Fibroblast of lung (primary cell): ENCODE data around the gene GALNT18. TPM values are rescaled to one million over a fixed set of nuclear protein-coding genes. Genes with fewer than 3 reads are reported as not detected.

Experiments used
- DNase-seq, 2 donors: peaks; one replicate each; pipeline versions ENCODE4 v3.0.0 to v3.0.0-alpha.2; 2010; ENCODE audit warnings: low read depth in 2 of 2
- H2AFZ ChIP-seq: 2 replicates; pipeline ENCODE4 v1.5.1; 2012; ENCODE audit warnings: low read length, control low read depth, inconsistent platforms
- H3K27ac ChIP-seq: 2 replicates; pipeline ENCODE4 v1.5.1; 2011; ENCODE audit warnings: low read length, control low read depth; ENCODE audit not compliant: insufficient read depth
- H3K27me3 ChIP-seq: 2 replicates; pipeline ENCODE4 v1.5.1; 2011; ENCODE audit warnings: mild to moderate bottlenecking, low read length; ENCODE audit not compliant: control insufficient read depth, insufficient read depth
- H3K36me3 ChIP-seq: 2 replicates; pipeline ENCODE4 v1.5.1; 2011; ENCODE audit warnings: low read length; ENCODE audit not compliant: control insufficient read depth, insufficient read depth
- H3K4me1 ChIP-seq: 2 replicates; pipeline ENCODE4 v1.5.1; 2011; ENCODE audit warnings: low read length; ENCODE audit not compliant: control insufficient read depth, insufficient read depth; ENCODE audit errors: extremely low read depth
- H3K4me2 ChIP-seq: 2 replicates; pipeline ENCODE4 v1.5.1; 2011; ENCODE audit warnings: low read length, control low read depth; ENCODE audit not compliant: insufficient read depth; ENCODE audit errors: extremely low read depth
- H3K4me3 ChIP-seq, 4 experiments: fragments of 200-600 bp in 1 of 4; sonication (generic) in 1 of 4; replicated peaks in 1 of 4; 2 replicates each; pipeline ENCODE4 v1.5.1; 2011 to 2016; ENCODE audit warnings: low read length in 4 of 4, low read depth in 3 of 4, mild to moderate bottlenecking in 3 of 4, control low read depth in 2 of 4, inconsistent platforms in 1 of 4, mixed read lengths in 1 of 4; ENCODE audit not compliant: insufficient read depth in 1 of 4; ENCODE audit errors: control extremely low read depth in 1 of 4
- H3K79me2 ChIP-seq: 2 replicates; pipeline ENCODE4 v1.5.1; 2012; ENCODE audit warnings: mild to moderate bottlenecking, low read length, inconsistent platforms; ENCODE audit not compliant: control insufficient read depth, insufficient read depth
- H3K9ac ChIP-seq: 2 replicates; pipeline ENCODE4 v1.5.1; 2011; ENCODE audit warnings: mild to moderate bottlenecking, low read length, control low read depth; ENCODE audit not compliant: insufficient read depth
- H3K9me3 ChIP-seq: 2 replicates; pipeline ENCODE4 v1.5.1; 2012; ENCODE audit warnings: low read depth, low read length; ENCODE audit not compliant: control insufficient read depth, insufficient read depth
- H4K20me1 ChIP-seq: 2 replicates; pipeline ENCODE4 v1.5.1; 2011; ENCODE audit warnings: low read length; ENCODE audit not compliant: control insufficient read depth, insufficient read depth; ENCODE audit errors: extremely low read depth
- EZH2 ChIP-seq: IDR thresholded peaks from 2 replicates; pipeline ENCODE4 v1.5.1; 2012; ENCODE audit warnings: low read length, control low read depth, mild to moderate bottlenecking; ENCODE audit errors: missing control alignments
- polyA plus RNA-seq, 2 donors: library from polyadenylated mRNA; depleted of rRNA in 1 of 2; stranded (reverse) in 1 of 2; unstranded in 1 of 2; fragments of >200 nt; gene quantifications; 2 replicates each; pipeline ENCODE4 v1.2.1, GENCODE V29; 2011 to 2012; ENCODE audit warnings: missing spikeins in 1 of 2
- total RNA-seq: library from RNA; depleted of rRNA; stranded (reverse); fragments of >200 nt; gene quantifications from 2 replicates; pipeline ENCODE4 v1.2.1, GENCODE V29; 2014
- TF ChIP-seq, protein P1 (sequence below), 2 donors: IDR thresholded peaks in 1 of 2; conservative IDR thresholded peaks in 1 of 2; 1 replicate in 1 of 2; 2 replicates in 1 of 2; pipeline ENCODE4 v1.5.1; 2011 to 2012; ENCODE audit warnings: low read length in 2 of 2, control low read depth in 1 of 2, inconsistent platforms in 1 of 2, low read depth in 1 of 2, mild to moderate bottlenecking in 1 of 2

The GALNT18 gene
- total and polyA plus RNA-seq, 2 donors (not counting 1 experiment from before 2014, with no cell fraction given): 0.50 to 19.3 TPM

DNA sequence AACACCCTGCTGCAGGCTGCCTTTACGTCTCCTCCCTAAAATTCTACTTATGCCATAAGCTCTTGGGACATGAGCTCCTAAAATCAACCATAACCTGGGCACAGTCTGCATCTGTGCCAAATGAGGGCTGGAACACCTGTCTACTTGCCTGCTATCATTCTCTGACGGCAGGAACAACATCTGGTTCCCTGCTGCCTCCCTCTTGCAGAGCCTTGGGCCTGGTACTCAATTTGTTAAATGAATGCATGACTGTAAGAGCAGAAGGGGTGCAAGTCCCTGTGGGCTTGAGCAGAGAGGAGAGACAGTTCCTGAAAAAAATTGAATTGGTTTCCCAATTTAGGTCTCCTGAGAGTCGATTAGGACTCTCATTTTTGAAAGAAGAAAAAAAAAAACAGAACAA is 202.1 kb downstream of the GALNT18 start:
- no peaks in the 10 kb centered on the region for H4K20me1 ChIP-seq
- H3K36me3 ChIP-seq: no peaks in the 10 kb centered on the region
- H3K4me3 ChIP-seq: no peak overlapping the region
- TF ChIP-seq, protein P1, sequence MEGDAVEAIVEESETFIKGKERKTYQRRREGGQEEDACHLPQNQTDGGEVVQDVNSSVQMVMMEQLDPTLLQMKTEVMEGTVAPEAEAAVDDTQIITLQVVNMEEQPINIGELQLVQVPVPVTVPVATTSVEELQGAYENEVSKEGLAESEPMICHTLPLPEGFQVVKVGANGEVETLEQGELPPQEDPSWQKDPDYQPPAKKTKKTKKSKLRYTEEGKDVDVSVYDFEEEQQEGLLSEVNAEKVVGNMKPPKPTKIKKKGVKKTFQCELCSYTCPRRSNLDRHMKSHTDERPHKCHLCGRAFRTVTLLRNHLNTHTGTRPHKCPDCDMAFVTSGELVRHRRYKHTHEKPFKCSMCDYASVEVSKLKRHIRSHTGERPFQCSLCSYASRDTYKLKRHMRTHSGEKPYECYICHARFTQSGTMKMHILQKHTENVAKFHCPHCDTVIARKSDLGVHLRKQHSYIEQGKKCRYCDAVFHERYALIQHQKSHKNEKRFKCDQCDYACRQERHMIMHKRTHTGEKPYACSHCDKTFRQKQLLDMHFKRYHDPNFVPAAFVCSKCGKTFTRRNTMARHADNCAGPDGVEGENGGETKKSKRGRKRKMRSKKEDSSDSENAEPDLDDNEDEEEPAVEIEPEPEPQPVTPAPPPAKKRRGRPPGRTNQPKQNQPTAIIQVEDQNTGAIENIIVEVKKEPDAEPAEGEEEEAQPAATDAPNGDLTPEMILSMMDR (conservative IDR thresholded peaks at IDR 0.05 in 1 of 2, IDR thresholded peaks at IDR 0.05 in 1 of 2; ENCODE audit: low read depth in 1 of 2, low read length in 2 of 2): no peak
- TF ChIP-seq EZH2: no peak
- H3K27me3 ChIP-seq: no peaks in the 10 kb centered on the region
- H3K9ac ChIP-seq: no peak overlapping the region
- H2AFZ ChIP-seq: no peak overlapping the region
- H3K79me2 ChIP-seq: no peaks in the 10 kb centered on the region
- no peaks in the 10 kb centered on the region for H3K9me3 ChIP-seq
- peaks cover 4% of the 10 kb centered on the region for H3K4me1 ChIP-seq
- H3K27ac ChIP-seq: no peak overlapping the region
- no peak overlapping the region for H3K4me2 ChIP-seq
- no peak for DNase-seq

DNA sequence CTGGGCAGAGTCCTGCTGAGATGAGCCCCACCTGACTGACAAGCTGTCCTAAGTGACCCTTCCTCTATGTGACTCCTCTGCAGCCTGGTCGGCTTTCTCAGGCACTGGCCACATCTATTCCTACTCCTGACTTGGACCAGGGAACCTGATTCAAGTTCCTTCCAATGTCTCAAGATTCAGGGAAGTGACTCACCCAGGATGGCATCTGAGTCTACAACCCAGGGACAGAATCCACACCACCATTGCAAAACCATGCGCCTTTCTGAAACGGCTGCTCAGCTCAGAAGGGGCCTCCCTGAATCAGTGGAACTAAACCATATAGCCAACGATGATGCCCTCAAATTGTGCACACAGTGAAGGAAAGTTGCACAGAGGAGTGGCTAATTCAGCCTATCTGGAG is 204.9 kb downstream of the GALNT18 start:
- Histone ChIP-seq H2AFZ (no peak overlapping the region), H3K79me2 (no peaks in the 10 kb centered on the region), H3K9ac (no peak overlapping the region), H3K9me3 (no peaks in the 10 kb centered on the region), H3K4me3 (no peak overlapping the region), H3K4me2 (peak overlapping the region; percentile 5), H3K4me1 (peaks cover 4% of the 10 kb centered on the region), H3K36me3 (no peaks in the 10 kb centered on the region), H3K27ac (no peak overlapping the region), H3K27me3 (no peaks in the 10 kb centered on the region), H4K20me1 (no peaks in the 10 kb centered on the region)
- no peak for TF ChIP-seq EZH2
- TF ChIP-seq, protein P1 (conservative IDR thresholded peaks at IDR 0.05 in 1 of 2, IDR thresholded peaks at IDR 0.05 in 1 of 2; ENCODE audit: low read depth in 1 of 2, low read length in 2 of 2): no peak
- peak; percentile 57 to 75 for DNase-seq

DNA sequence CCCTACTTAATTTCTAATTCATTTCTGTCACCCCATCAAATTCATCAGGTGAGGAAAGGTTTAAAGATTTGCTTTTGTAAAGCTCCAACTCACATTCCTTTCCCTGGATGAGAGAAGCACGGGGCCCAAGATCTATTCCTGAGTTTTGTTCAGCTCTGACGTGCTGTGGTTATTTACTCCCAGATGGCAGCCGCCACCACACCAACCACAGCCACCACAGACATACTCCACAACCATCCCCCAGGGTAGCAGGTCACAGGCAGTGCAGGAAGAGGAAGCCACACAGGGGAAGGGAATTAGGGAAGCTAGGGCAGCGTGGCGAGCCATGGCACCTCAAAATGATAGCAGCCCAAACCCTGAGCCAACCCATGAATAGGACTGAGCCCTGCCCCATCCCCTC is 205.3 kb downstream of the GALNT18 start:
- H3K79me2 ChIP-seq: no peaks in the 10 kb centered on the region
- no peaks in the 10 kb centered on the region for H3K9me3 ChIP-seq
- no peaks in the 10 kb centered on the region for H3K27me3 ChIP-seq
- TF ChIP-seq, protein P1 (conservative IDR thresholded peaks at IDR 0.05 in 1 of 2, IDR thresholded peaks at IDR 0.05 in 1 of 2; ENCODE audit: low read depth in 1 of 2, low read length in 2 of 2): no peak
- no peak for TF ChIP-seq EZH2
- H3K4me1 ChIP-seq: peaks cover 4% of the 10 kb centered on the region
- H3K4me2 ChIP-seq: no peak overlapping the region
- H3K4me3 ChIP-seq: no peak overlapping the region
- H2AFZ ChIP-seq: no peak overlapping the region
- peak; percentile 34 to 80 for DNase-seq
- H4K20me1 ChIP-seq: no peaks in the 10 kb centered on the region
- H3K36me3 ChIP-seq: no peaks in the 10 kb centered on the region
- H3K9ac ChIP-seq: no peak overlapping the region
- H3K27ac ChIP-seq: no peak overlapping the region
